Activated CD8-positive, alpha-beta memory T cell treated with anti-CD3 and anti-CD28 coated beads, Interleukin-2, amount 50 U/mL, for 48 hours (primary cell): ENCODE results near the gene GPHA2.
A peak's percentile ranks its signal among the peaks of the same experiment; 100 is the strongest.

ENCODE experiments used
- DNase-seq: peaks from one replicate; pipeline ENCODE4 v3.0.0-alpha.2; 2020

The GPHA2 gene

GRCh38 chr11:64909653-64910343 is 25.9 kb downstream of the GPHA2 start:
- DNase-seq = no peak

- DNase-seq = no peak
Measured at GRCh38 chr11:64908766-64909165, 26.9 kb downstream of the GPHA2 start.

DNA sequence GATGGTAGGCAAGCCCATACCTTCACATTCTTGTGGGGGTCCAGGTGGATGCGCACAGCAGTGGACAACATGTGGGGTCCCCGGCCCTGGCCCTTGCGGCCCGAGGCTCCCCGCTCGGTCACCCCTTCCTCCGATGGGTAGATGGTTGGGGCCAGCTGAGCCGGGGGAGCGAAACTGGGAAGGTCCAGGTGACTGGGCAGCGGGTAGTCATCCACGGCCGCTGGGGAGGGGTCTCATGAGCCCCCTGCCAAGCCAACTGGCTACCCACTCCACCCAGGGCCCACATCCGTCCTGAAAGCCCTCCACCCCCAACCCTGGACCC is 29.4 kb downstream of the GPHA2 start:
- no peak for DNase-seq

DNA sequence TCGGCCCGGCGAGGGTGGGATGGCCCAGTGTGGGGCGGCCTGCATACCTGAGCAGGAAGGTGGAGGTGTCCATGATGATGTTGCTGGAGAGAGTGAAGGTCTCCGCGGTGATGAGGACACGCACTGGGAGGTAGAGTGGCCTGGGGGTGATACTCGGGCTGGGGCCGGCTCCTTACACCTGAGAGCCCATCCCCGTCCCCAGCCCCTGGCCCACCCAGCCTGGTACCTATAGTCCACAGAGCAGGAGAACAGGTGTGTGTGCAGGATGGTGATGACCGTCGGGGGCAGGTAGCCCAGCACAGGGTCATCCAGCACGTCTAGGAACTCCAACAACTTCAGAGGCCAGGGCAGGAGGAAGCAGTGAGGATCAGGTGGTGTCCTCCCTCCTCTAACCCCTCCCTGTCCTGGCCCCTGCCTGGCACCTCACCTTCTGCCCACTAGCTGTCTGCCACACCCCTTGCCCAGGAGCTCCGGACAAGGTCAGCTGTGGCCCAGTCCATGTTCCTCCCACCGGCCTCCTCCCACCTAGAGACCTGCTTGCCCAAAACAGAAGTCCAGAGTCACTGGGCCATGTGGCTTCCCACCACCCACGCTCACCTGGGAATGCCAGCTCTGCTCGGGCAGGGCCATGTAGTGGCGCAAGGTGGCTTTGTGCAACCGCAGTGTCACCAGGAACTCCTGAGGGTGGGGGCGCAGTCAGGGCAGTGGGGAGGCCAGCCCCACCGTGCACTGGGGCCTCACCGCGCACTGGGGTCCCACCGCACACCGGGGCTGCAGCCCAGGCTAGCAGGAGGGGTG is 30.0 kb downstream of the GPHA2 start:
- no peak for DNase-seq

- DNase-seq = no peak
Measured at GRCh38 chr11:64903291-64903833, 32.3 kb downstream of the GPHA2 start.

DNA sequence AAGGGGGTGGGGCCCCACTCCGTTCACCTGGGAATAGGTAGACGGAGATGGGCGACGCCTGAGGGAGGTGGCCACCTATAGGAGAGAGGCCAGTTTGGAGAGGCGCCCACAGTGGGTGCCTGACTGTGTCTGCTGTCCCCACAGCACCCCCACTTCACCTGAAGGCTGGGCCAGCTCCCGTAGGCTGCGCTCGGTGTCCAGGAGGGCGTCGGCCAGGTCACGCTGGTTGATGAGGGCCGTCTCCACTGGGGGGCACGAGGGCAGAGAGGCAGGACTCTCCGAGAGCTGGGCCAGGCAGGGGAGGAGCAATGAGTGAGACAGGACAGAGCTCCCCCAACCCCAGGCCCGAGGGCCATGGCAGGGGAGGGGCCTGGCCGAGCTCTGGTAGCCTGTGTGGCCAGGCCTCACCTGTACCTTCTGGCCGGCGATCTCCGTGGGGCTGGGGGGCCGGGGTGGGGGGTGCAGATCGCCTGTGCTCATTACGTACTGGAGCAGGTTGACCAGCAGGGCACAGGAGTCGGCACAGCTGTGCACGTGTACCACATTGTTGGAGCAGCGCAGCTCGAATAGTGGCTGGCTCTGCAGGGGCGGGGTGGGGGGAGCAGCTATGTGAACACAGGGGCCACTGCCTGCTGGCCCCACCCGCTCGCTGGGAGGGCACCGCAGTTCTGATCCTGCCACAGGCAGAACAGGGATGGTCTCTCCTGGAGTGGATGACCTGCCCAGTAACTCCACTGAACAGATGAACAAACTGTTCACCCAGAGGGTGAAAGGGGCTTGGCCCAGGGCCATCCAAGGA is 33.4 kb downstream of the GPHA2 start:
- DNase-seq = no peak

DNA sequence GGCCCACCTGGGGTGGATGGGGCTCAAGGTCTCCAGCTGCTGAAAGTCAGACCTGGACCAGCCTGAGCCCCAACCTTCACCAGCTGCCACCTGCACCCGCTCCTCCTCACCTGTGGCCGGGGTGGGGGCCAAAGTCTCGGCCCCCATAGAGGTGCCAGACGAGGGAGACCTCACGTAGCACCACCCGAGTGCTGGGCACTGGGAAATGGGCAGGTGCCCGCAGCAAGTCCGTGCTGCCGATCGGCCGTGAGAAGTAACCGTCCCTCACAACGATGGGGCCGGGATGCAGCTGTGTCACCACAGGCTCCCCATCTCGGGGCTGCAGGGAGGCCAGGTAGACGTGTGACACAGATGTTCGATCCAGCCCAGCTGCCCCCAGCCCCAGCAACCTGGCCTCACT is 34.9 kb downstream of the GPHA2 start:
- no peak for DNase-seq

GRCh38 chr11:64900263-64900678 is 35.4 kb downstream of the GPHA2 start:
- peak; percentile 70 for DNase-seq

- DNase-seq = no peak
Measured at GRCh38 chr11:64898541-64898940, 37.2 kb downstream of the GPHA2 start.

GRCh38 chr11:64898076-64898445 is 37.6 kb downstream of the GPHA2 start:
- DNase-seq = no peak

DNA sequence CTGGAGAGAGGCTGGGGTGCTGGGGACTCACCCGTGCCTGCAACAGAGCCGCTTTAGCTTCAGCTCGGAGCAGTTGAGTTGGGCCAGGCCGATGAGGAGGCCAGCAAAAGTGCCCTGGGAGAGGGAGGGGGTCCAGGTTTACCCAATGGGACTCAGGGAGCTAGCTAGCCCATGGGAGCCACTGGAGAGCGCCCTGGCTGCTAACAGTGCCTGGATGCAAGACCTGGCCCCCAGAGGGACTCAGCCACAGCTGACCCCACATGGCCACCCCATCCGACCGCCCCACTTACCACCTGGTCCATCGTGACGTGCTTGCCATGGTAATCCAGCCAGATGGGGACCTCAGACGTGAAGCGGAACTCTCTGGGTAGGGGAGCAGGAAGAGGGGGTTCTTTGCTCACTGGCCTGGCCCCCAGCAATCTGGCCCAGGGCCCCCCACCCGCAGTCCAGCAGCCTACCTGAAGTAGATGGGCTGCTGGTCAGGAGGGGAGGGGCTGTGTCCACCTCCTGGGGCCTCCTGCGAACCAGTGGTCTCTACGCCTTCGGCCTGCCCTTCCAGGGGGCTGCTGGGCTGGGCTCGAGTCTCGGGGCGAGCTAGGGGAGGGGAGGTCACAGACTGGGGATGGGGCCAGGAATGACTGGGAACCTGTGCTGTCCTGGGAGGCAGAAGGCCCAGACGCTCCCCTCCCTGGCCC is 38.2 kb downstream of the GPHA2 start:
- no peak for DNase-seq

DNA sequence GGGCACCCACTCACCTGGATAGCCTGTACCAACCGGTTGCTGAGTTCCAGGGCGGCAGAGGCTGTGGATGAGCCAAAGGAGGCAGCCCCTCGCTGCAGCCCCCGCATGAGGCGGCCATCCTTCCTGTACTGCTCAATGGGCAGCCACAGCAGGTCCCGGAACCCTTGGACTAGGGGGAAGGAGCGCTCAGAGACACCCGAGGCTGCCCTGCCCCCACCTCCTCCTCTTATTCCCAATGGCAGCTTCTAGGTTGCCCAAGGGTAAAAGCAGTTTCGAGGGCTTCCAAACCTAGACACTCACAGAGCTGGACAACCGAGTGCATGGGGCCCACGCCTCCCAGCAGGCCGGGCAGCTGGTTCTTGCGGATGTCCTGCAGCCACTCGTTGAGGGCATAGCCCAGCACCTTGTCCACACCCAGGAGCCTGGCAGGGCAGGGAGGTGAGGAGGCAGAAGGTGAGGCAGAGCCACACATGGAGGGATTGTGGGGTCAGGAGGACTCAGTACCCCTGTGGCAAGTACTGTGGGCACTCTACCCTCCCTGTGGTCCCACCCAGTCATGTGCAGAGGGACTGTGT is 39.2 kb downstream of the GPHA2 start:
- no peak for DNase-seq

GRCh38 chr11:64894812-64895452 is 40.8 kb downstream of the GPHA2 start:
- DNase-seq = no peak

GRCh38 chr11:64894070-64894811 is 41.5 kb downstream of the GPHA2 start:
- peak; percentile 99 for DNase-seq

- no peak for DNase-seq
Measured at GRCh38 chr11:64893194-64894069, 42.3 kb downstream of the GPHA2 start.

GRCh38 chr11:64892838-64893193 is 42.9 kb downstream of the GPHA2 start:
- no peak for DNase-seq

- DNase-seq = no peak
Measured at GRCh38 chr11:64892411-64892831, 43.3 kb downstream of the GPHA2 start.

GRCh38 chr11:64891880-64892279 is 43.8 kb downstream of the GPHA2 start:
- no peak for DNase-seq

- no peak for DNase-seq
Measured at GRCh38 chr11:64891215-64891848, 44.4 kb downstream of the GPHA2 start.

GRCh38 chr11:64890522-64890939 is 45.2 kb downstream of the GPHA2 start:
- no peak for DNase-seq
